Measurements from ENCODE around the gene PRMT1. TPM values are rescaled to one million over a fixed set of nuclear protein-coding genes. Genes with fewer than 3 reads are reported as not detected.
A peak's percentile ranks its signal among the peaks of the same experiment; 100 is the strongest.

Gene PRMT1
- total and polyA plus RNA-seq, 4 donors: 35.1 to 67.2 (median 53.8) TPM

- TF ChIP-seq ATF3 (IDR thresholded peaks at IDR 0.05): no peak
- TF ChIP-seq RAD21 (IDR thresholded peaks at IDR 0.05): no peak
- TF ChIP-seq MAX (IDR thresholded peaks at IDR 0.05): no peak
- no peak for TF ChIP-seq RXRA (IDR thresholded peaks at IDR 0.05)
Measured at GRCh38 chr19:49678985-49679770, 2.1 kb downstream of the PRMT1 start (continued).

GRCh38 chr19:49679771-49680413, 2.8 kb downstream of the PRMT1 start:
- Histone ChIP-seq H3K4me3 (ENCODE audit: low read depth in 1 of 3, low read length in 3 of 3) (no peak overlapping the region), H3K4me1 (ENCODE audit: control insufficient read depth in 4 of 4, insufficient read depth in 4 of 4, low read length in 3 of 4) (peaks cover 2 to 38% (median 22%) of the 10 kb centered on the region in 4 donors), H3K9ac (ENCODE audit: low read depth in 1 of 2, low read length in 2 of 2) (no peak overlapping the region), H3K36me3 (ENCODE audit: control insufficient read depth in 4 of 4, insufficient read depth in 3 of 4, low read depth in 1 of 4, low read length in 3 of 4) (peaks cover 3 to 25% (median 9%) of the 10 kb centered on the region in 4 donors), H3K27me3 (ENCODE audit: control insufficient read depth in 4 of 4, insufficient read depth in 4 of 4, low read length in 3 of 4) (no peaks in the 10 kb centered on the region), H3K27ac (ENCODE audit: low read depth in 1 of 2, low read length in 2 of 2) (peak overlapping the region in 1 of 2 donors; percentile 33), H3K9me3 (ENCODE audit: control insufficient read depth in 4 of 4, low read length in 3 of 4) (no peaks in the 10 kb centered on the region)
- 74% methylated on average over 10 of the region's 10 CpGs for WGBS
- DNase-seq (ENCODE audit: low spot score): no peak
- TF ChIP-seq FOXA2 (IDR thresholded peaks at IDR 0.05) (no peak), JUND (IDR thresholded peaks at IDR 0.05) (no peak), RXRA (IDR thresholded peaks at IDR 0.05) (no peak), GABPA (IDR thresholded peaks at IDR 0.05 in 1 of 2, conservative IDR thresholded peaks at IDR 0.05 in 1 of 2) (no peak), FOXA1 (IDR thresholded peaks at IDR 0.05) (no peak), TAF1 (conservative IDR thresholded peaks at IDR 0.05) (no peak), ZBTB33 (IDR thresholded peaks at IDR 0.05) (no peak), CTCF (IDR thresholded peaks at IDR 0.05; ENCODE audit: low read depth, low read length, missing input control) (no peak), NR2F2 (IDR thresholded peaks at IDR 0.05) (no peak), RAD21 (IDR thresholded peaks at IDR 0.05) (no peak), MAX (IDR thresholded peaks at IDR 0.05) (no peak), SP1 (IDR thresholded peaks at IDR 0.05) (no peak), HNF4A (conservative IDR thresholded peaks at IDR 0.05) (no peak), REST (IDR thresholded peaks at IDR 0.05) (no peak), EGR1 (IDR thresholded peaks at IDR 0.05; ENCODE audit: low read depth in 2 of 2) (no peak)

Measured in liver (tissue), 9 donors.